ENCODE data around the gene TMEM38A. TPM values are rescaled to one million over a fixed set of nuclear protein-coding genes. Genes with fewer than 3 reads are reported as not detected.
"Not testable (repeated sequence)": the region's sequence is repeated elsewhere in the genome, so short reads cannot be mapped to it uniquely, and the experiment has no call there.

TMEM38A gene
- total RNA-seq, 3 donors from 2014 or later = 5.6 to 6.0 (median 5.8) TPM

GRCh38 chr19:16714702-16715287, 53.9 kb downstream of the TMEM38A start:
- intact Hi-C loops (cut with DNase I, micrococcal nuclease) = no loop called here
- H3K4me3 ChIP-seq = no peak overlapping the region
- peak; percentile 56 for ATAC-seq
- no peaks in the 10 kb centered on the region for H3K9me3 ChIP-seq
- peak; percentile 64 to 81 (median 73) for DNase-seq
- H3K4me1 ChIP-seq (ENCODE audit: low read depth) = peaks cover 10% of the 10 kb centered on the region
- TF ChIP-seq CTCF (IDR thresholded peaks at IDR 0.05) = peak; percentile 78
- no peaks in the 10 kb centered on the region for H3K36me3 ChIP-seq (ENCODE audit: low read depth)

- Histone ChIP-seq H3K9me3 (no peaks in the 10 kb centered on the region), H3K36me3 (ENCODE audit: low read depth) (no peaks in the 10 kb centered on the region), H3K4me3 (no peak overlapping the region), H3K4me1 (ENCODE audit: low read depth) (peaks cover 10% of the 10 kb centered on the region)
- ATAC-seq = no peak
- TF ChIP-seq CTCF (IDR thresholded peaks at IDR 0.05) = no peak
- intact Hi-C loops (cut with DNase I, micrococcal nuclease) = no loop called here
- no peak for DNase-seq
Observed at GRCh38 chr19:16715611-16716010, 54.7 kb downstream of the TMEM38A start.

GRCh38 chr19:16721051-16721450, 60.1 kb downstream of the TMEM38A start:
- DNase-seq (no peak), ATAC-seq (no peak)
- intact Hi-C loops (cut with DNase I, micrococcal nuclease) = no loop called here
- no peak for TF ChIP-seq CTCF (IDR thresholded peaks at IDR 0.05)
- H3K36me3 ChIP-seq (ENCODE audit: low read depth) = no peaks in the 10 kb centered on the region
- H3K4me1 ChIP-seq (ENCODE audit: low read depth) = peaks cover 10% of the 10 kb centered on the region
- no peaks in the 10 kb centered on the region for H3K9me3 ChIP-seq
- no peak overlapping the region for H3K4me3 ChIP-seq

GRCh38 chr19:16722591-16722990, 61.7 kb downstream of the TMEM38A start:
- Histone ChIP-seq H3K4me3 (no peak overlapping the region), H3K9me3 (no peaks in the 10 kb centered on the region), H3K36me3 (ENCODE audit: low read depth) (no peaks in the 10 kb centered on the region), H3K4me1 (ENCODE audit: low read depth) (peaks cover 10% of the 10 kb centered on the region)
- DNase-seq = no peak
- ATAC-seq = no peak
- intact Hi-C loops (cut with DNase I, micrococcal nuclease) = no loop called here
- no peak for TF ChIP-seq CTCF (IDR thresholded peaks at IDR 0.05)

- H3K4me3 ChIP-seq = no peak overlapping the region
- no peaks in the 10 kb centered on the region for H3K9me3 ChIP-seq
- intact Hi-C loops (cut with DNase I, micrococcal nuclease) = no loop called here
- no peaks in the 10 kb centered on the region for H3K4me1 ChIP-seq (ENCODE audit: low read depth)
- no peak for DNase-seq
- TF ChIP-seq CTCF (IDR thresholded peaks at IDR 0.05) = no peak
- peak; percentile 22 for ATAC-seq
- no peaks in the 10 kb centered on the region for H3K36me3 ChIP-seq (ENCODE audit: low read depth)
Observed at GRCh38 chr19:16726916-16727315, 66.0 kb downstream of the TMEM38A start.

- H3K4me3 ChIP-seq; ATAC-seq; H3K36me3 ChIP-seq (ENCODE audit: low read depth); H3K9me3 ChIP-seq; H3K4me1 ChIP-seq (ENCODE audit: low read depth); DNase-seq; intact Hi-C loops (cut with DNase I, micrococcal nuclease): not testable (repeated sequence)
Observed at GRCh38 chr19:16735650-16736266, 74.8 kb downstream of the TMEM38A start.
